OCI-LY7 (cell line): ENCODE measurements around the gene GOLGA3. TPM values are rescaled to one million over a fixed set of nuclear protein-coding genes. Genes with fewer than 3 reads are reported as not detected.

Source experiments
- BruUV-seq: library from RNA; stranded (reverse); fragments of 400-500 nt; replicated peaks from 2 replicates; lab custom pipeline; 2021; lab: Mats Ljungman, UMichigan
- CTCF ChIA-PET: fragments of 300-600 bp; sonication (Branson Sonifier 250); formaldehyde crosslinking; loops from one replicate; lab custom pipeline; 2022; ENCODE audit warnings: antibody characterized with exemption; ENCODE audit not compliant: unreplicated experiment; lab: Charles Lee
- POLR2A ChIA-PET: fragments of 300-600 bp; sonication (Branson Sonifier 250); formaldehyde crosslinking; loops from one replicate; lab custom pipeline; 2022; ENCODE audit warnings: antibody characterized with exemption; lab: Charles Lee
- DNase-seq: peaks from one replicate; pipeline ENCODE4 v3.0.0-alpha.2; 2015; ENCODE audit warnings: low spot score
- H2AFZ ChIP-seq: fragments of 200-600 bp; sonication (generic), shearing (Covaris generic); 2 replicates; pipeline ENCODE4 v1.6.1; 2014; ENCODE audit warnings: mild to moderate bottlenecking, antibody characterized with exemption, low read length, moderate library complexity
- H3K27ac ChIP-seq: fragments of 200-600 bp; sonication (generic); 2 replicates; pipeline ENCODE4 v1.5.1; 2014; ENCODE audit warnings: mixed run types, low read depth, mild to moderate bottlenecking, moderate library complexity, low read length, inconsistent platforms; ENCODE audit not compliant: poor library complexity, severe bottlenecking
- H3K36me3 ChIP-seq: fragments of 200-600 bp; sonication (generic); 2 replicates; pipeline ENCODE4 v1.6.1; 2014; ENCODE audit warnings: mild to moderate bottlenecking, antibody characterized with exemption, low read length, moderate library complexity, mixed read lengths; ENCODE audit not compliant: insufficient read depth
- H3K4me1 ChIP-seq: fragments of 200-600 bp; sonication (generic); 2 replicates; pipeline ENCODE4 v1.5.1; 2014; ENCODE audit warnings: mild to moderate bottlenecking, low read length; ENCODE audit not compliant: insufficient read depth, poor library complexity, severe bottlenecking
- H3K4me2 ChIP-seq: fragments of 200-600 bp; sonication (generic); 2 replicates; pipeline ENCODE4 v1.6.1; 2014; ENCODE audit warnings: mild to moderate bottlenecking, low read length
- H3K4me3 ChIP-seq: fragments of 200-600 bp; sonication (generic); 2 replicates; pipeline ENCODE4 v1.5.1; 2014; ENCODE audit warnings: mild to moderate bottlenecking, low read depth, low read length; ENCODE audit not compliant: poor library complexity, severe bottlenecking
- H3K79me2 ChIP-seq: fragments of 200-600 bp; sonication (generic); 2 replicates; pipeline ENCODE4 v1.6.1; 2016; ENCODE audit warnings: low read depth, mild to moderate bottlenecking, low read length, moderate library complexity, mixed read lengths; ENCODE audit not compliant: insufficient read depth
- H3K9me2 ChIP-seq: fragments of 200-600 bp; sonication (generic); 2 replicates; pipeline ENCODE4 v1.6.1; 2016; ENCODE audit warnings: mild to moderate bottlenecking, low read length, mixed read lengths; ENCODE audit not compliant: insufficient read depth
- H3K9me3 ChIP-seq: fragments of 200-600 bp; sonication (generic); 2 replicates; pipeline ENCODE4 v1.6.1; 2014; ENCODE audit warnings: mild to moderate bottlenecking, mixed run types, low read length, mixed read lengths
- H4K20me1 ChIP-seq: fragments of 200-600 bp; sonication (generic); 2 replicates; pipeline ENCODE4 v1.6.1; 2014; ENCODE audit warnings: mild to moderate bottlenecking, antibody characterized with exemption, low read length, moderate library complexity, mixed read lengths; ENCODE audit not compliant: insufficient read depth
- CTCF ChIP-seq: fragments of 200-600 bp; sonication (generic); conservative IDR thresholded peaks from 2 replicates; pipeline ENCODE4 v1.5.1; 2014; ENCODE audit warnings: mild to moderate bottlenecking, antibody characterized with exemption, low read length, moderate library complexity, mixed read lengths
- EZH2phosphoT487 ChIP-seq: fragments of 200-600 bp; sonication (generic); IDR thresholded peaks from 2 replicates; pipeline ENCODE4 v1.6.1; 2018; ENCODE audit warnings: low read depth, borderline replicate concordance, mild to moderate bottlenecking, mixed run types, antibody characterized with exemption, low read length, moderate library complexity, mixed read lengths
- intact Hi-C: fragments of 100-400 bp; cut with micrococcal nuclease; formaldehyde crosslinking; loops from one replicate; pipeline ENCODE4 v1.10.0; 2022; ENCODE audit not compliant: unreplicated experiment
- total RNA-seq, 2 experiments: library from RNA; depleted of rRNA in 1 of 2; stranded (reverse); fragments of >200 nt in 1 of 2; shearing (Covaris generic) in 1 of 2; gene quantifications; 2 replicates each; pipeline ENCODE4 v1.2.3, GENCODE V29; 2014 to 2022

GOLGA3 gene
- total RNA-seq, 2 experiments from 2014 or later, result 51.2 to 77.9 TPM

- DNase-seq, result no peak
- POLR2A ChIA-PET, result interaction anchor here (0.7 to 0.8 kb wide), 2 partner anchors 17 to 56 kb away, joined by 3 read pairs; partner anchors contain the start of gene GOLGA3
- H3K4me1 ChIP-seq, result peaks cover 50% of the 10 kb centered on the region
- intact Hi-C loops, result loop anchor here (5.0 kb wide), 1 partner anchor 114 kb away; the partner anchor contains the start of gene CHFR
- peaks cover 81% of the 10 kb centered on the region for H3K36me3 ChIP-seq
- TF ChIP-seq EZH2phosphoT487, result no peak
- TF ChIP-seq CTCF, result no peak
- no peaks in the 10 kb centered on the region for H4K20me1 ChIP-seq
- peaks cover 6% of the 10 kb centered on the region; the same call in 1 of the 2 replicates for H3K79me2 ChIP-seq
- H3K4me2 ChIP-seq, result peak overlapping the region; percentile 87
- H3K9me2 ChIP-seq, result no peaks in the 10 kb centered on the region
- H3K9me3 ChIP-seq, result no peaks in the 10 kb centered on the region
- H2AFZ ChIP-seq, result no peak overlapping the region
- H3K4me3 ChIP-seq, result no peak overlapping the region
- no TSS peak for BruUV-seq
- peak overlapping the region; percentile 99 for H3K27ac ChIP-seq
- CTCF ChIA-PET, result no interaction called here
These were observed 55.4 kb downstream of the GOLGA3 start for GRCh38 chr12:132773077-132773955.

- H2AFZ ChIP-seq, result no peak overlapping the region
- BruUV-seq, result no TSS peak
- CTCF ChIA-PET, result no interaction called here
- peak overlapping the region; percentile 99 for H3K27ac ChIP-seq
- peaks cover 6% of the 10 kb centered on the region; the same call in 1 of the 2 replicates for H3K79me2 ChIP-seq
- H3K9me3 ChIP-seq, result no peaks in the 10 kb centered on the region
- peaks cover 57% of the 10 kb centered on the region for H3K4me1 ChIP-seq
- no peaks in the 10 kb centered on the region for H4K20me1 ChIP-seq
- H3K36me3 ChIP-seq, result peaks cover 77% of the 10 kb centered on the region
- DNase-seq, result peak; percentile 80
- POLR2A ChIA-PET, result interaction anchor here (0.7 to 0.8 kb wide), 2 partner anchors 16 to 56 kb away, joined by 3 read pairs; partner anchors contain the start of gene GOLGA3
- no peaks in the 10 kb centered on the region for H3K9me2 ChIP-seq
- intact Hi-C loops, result loop anchor here (5.0 kb wide), 1 partner anchor 115 kb away; the partner anchor contains the start of gene CHFR
- TF ChIP-seq EZH2phosphoT487, result no peak
- no peak for TF ChIP-seq CTCF
- peak overlapping the region; percentile 63 for H3K4me3 ChIP-seq
- peak overlapping the region; percentile 87 for H3K4me2 ChIP-seq
These were observed 56.1 kb downstream of the GOLGA3 start for GRCh38 chr12:132772606-132773005.
